Measurements from ENCODE around the gene IST1. TPM values are rescaled to one million over a fixed set of nuclear protein-coding genes. Genes with fewer than 3 reads are reported as not detected.

IST1 gene
- total and polyA plus RNA-seq, 3 experiments from 2014 or later = 144 to 177 (median 172) TPM

- H3K27me3 Mint-ChIP-seq = peaks cover 0 to 4% of the 10 kb centered on the region in 2 donors
These were observed 12.0 kb upstream of the IST1 start for GRCh38 chr16:71883168-71883848.

DNA sequence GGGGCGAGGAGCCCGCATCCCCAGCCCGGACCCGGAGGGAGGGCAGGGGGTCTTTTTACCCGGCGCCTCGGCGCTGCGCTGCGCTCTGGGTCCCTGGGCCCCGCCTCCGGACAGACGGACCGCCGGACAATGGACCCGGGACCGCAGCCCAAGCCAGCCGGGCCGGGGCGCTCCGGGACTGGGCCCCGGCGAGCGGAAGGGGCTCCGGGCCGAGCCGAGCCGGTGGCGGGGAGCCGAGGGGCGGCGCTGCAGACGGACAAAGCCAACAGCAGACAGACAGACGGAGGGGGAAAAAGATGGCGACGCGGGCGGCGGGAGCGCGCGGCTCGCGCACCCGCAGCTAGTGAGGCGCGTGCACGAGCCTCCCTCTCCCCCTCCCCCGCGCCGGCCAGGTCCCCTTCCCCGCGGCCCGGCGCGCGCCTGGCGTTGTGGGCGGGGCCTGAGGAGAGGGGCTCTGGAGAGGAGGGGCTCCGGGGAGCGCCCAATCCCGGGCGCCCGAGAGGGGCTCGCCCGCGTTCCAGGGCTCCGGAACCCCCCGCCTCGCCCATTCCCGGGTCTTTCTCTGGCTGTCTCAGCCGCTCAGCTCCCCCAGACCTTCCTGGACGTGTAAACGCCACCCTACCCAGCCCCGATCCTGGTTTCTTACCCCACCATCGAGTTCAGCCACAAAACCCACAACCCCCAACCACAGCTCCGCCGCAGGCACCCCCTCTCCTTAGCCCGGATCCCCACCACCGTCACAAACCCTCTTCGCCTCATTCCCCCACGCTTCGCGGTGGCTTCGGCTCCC is 11.3 kb upstream of the IST1 start, which contains the start of gene ZNF821:
Gene ZNF821 (minus strand): TSS at position 334 of the 790 bp plus-strand sequence. CDS start 4,236 bp downstream, outside the sequence.
- peak; percentile 74 to 81 (median 78) for DNase-seq
- peaks cover 49 to 57% (median 54%) of the 10 kb centered on the region in 3 donors for H3K4me1 Mint-ChIP-seq
- peaks cover 37% of the 10 kb centered on the region for H3K4me1 ChIP-seq (ENCODE audit: insufficient read depth, low read length)
- H3K27me3 Mint-ChIP-seq = peaks cover 0 to 4% of the 10 kb centered on the region in 2 donors
- H3K27ac Mint-ChIP-seq = peak within 1 kb of the TSS; percentile 94 to 98 (median 96)
- H3K9me3 Mint-ChIP-seq = peaks cover 0 to 2% (median 0%) of the 10 kb centered on the region in 5 donors
- peak within 1 kb of the TSS; percentile 68 for H3K27ac ChIP-seq (ENCODE audit: low read depth, low read length)
- CTCF ChIA-PET = interaction anchor here (1.0 to 5.1 kb wide), 10 partner anchors 8 to 97 kb away, joined by 3 to 123 read pairs (median 18); partner anchors contain the start of genes AP1G1 and IST1
- peak within 1 kb of the TSS; percentile 77 for H3K4me3 ChIP-seq (ENCODE audit: low read length)
- H3K4me3 Mint-ChIP-seq = peak within 1 kb of the TSS; percentile 92 to 99 (median 96)
- POLR2A ChIA-PET = interaction anchor here (0.7 to 6.4 kb wide), 6 partner anchors 11 to 76 kb away, joined by 4 to 73 read pairs (median 14); partner anchors contain the start of genes AP1G1 and IST1
- no peaks in the 10 kb centered on the region for H3K27me3 ChIP-seq (ENCODE audit: insufficient read depth, low read length, poor library complexity, severe bottlenecking)
- no peaks in the 10 kb centered on the region for H3K9me3 ChIP-seq (ENCODE audit: low read length)
- H3K36me3 Mint-ChIP-seq = peaks cover 0 to 21% (median 3%) of the 10 kb centered on the region in 3 donors
- peaks cover 5% of the 10 kb centered on the region for H3K36me3 ChIP-seq (ENCODE audit: insufficient read depth, low read length)

More at GRCh38 chr16:71883168-71883848, 12.0 kb upstream of the IST1 start:
- H3K4me3 Mint-ChIP-seq = peak overlapping the region; percentile 82 to 97 (median 92)
- H3K27ac Mint-ChIP-seq = peak overlapping the region; percentile 87 to 96 (median 92)
- peaks cover 51 to 60% (median 57%) of the 10 kb centered on the region in 3 donors for H3K4me1 Mint-ChIP-seq
- H3K27ac ChIP-seq (ENCODE audit: low read depth, low read length) = peak overlapping the region; percentile 68
- peaks cover 0 to 26% (median 6%) of the 10 kb centered on the region in 3 donors for H3K36me3 Mint-ChIP-seq
- ChIA-PET CTCF (interaction anchor here (0.5 to 5.1 kb wide), 17 partner anchors 11 to 228 kb away, joined by 3 to 123 read pairs (median 10); partner anchors contain the start of genes AP1G1, ATXN1L and IST1), POLR2A (interaction anchor here (1.6 to 6.4 kb wide), 5 partner anchors 12 to 75 kb away, joined by 4 to 73 read pairs (median 19); partner anchors contain the start of genes AP1G1, ATXN1L and IST1)
- H3K9me3 ChIP-seq (ENCODE audit: low read length) = no peaks in the 10 kb centered on the region
- peak overlapping the region; percentile 77 for H3K4me3 ChIP-seq (ENCODE audit: low read length)
- peak; percentile 48 to 77 (median 53) for DNase-seq
- H3K27me3 ChIP-seq (ENCODE audit: insufficient read depth, low read length, poor library complexity, severe bottlenecking) = no peaks in the 10 kb centered on the region
- H3K36me3 ChIP-seq (ENCODE audit: insufficient read depth, low read length) = peaks cover 6% of the 10 kb centered on the region
- peaks cover 0 to 2% (median 0%) of the 10 kb centered on the region in 5 donors for H3K9me3 Mint-ChIP-seq
- peaks cover 38% of the 10 kb centered on the region for H3K4me1 ChIP-seq (ENCODE audit: insufficient read depth, low read length)

- H3K9me3 ChIP-seq (ENCODE audit: low read length) = no peaks in the 10 kb centered on the region
- H3K36me3 ChIP-seq (ENCODE audit: insufficient read depth, low read length) = no peaks in the 10 kb centered on the region
- no peaks in the 10 kb centered on the region for H3K27me3 ChIP-seq (ENCODE audit: insufficient read depth, low read length, poor library complexity, severe bottlenecking)
- no peak overlapping the region for H3K4me3 ChIP-seq (ENCODE audit: low read length)
- peak overlapping the region in 5 of 8 donors; percentile 75 to 97 (median 83) for H3K27ac Mint-ChIP-seq
- H3K27me3 Mint-ChIP-seq = peaks cover 0 to 4% of the 10 kb centered on the region in 2 donors
- DNase-seq = no peak
- ChIA-PET POLR2A (interaction anchor here (2.2 to 6.4 kb wide), 2 partner anchors 10 to 77 kb away, joined by 13 to 73 read pairs; partner anchors contain the start of genes AP1G1 and IST1), CTCF (interaction anchor here (1.1 to 5.1 kb wide), 2 partner anchors 11 to 75 kb away, joined by 4 to 123 read pairs; partner anchors contain the start of gene IST1)
- peak overlapping the region; percentile 86 to 99 (median 96) for H3K4me3 Mint-ChIP-seq
- H3K4me1 ChIP-seq (ENCODE audit: insufficient read depth, low read length) = peaks cover 25% of the 10 kb centered on the region
- peaks cover 0 to 2% (median 0%) of the 10 kb centered on the region in 5 donors for H3K9me3 Mint-ChIP-seq
- no peak overlapping the region for H3K27ac ChIP-seq (ENCODE audit: low read depth, low read length)
- H3K36me3 Mint-ChIP-seq = peaks cover 0 to 9% (median 0%) of the 10 kb centered on the region in 3 donors
- peaks cover 37 to 45% (median 42%) of the 10 kb centered on the region in 3 donors for H3K4me1 Mint-ChIP-seq
These were observed 10.1 kb upstream of the IST1 start for GRCh38 chr16:71885261-71885650.

- H3K36me3 Mint-ChIP-seq = peaks cover 0 to 3% (median 0%) of the 10 kb centered on the region in 3 donors
- ChIA-PET CTCF (no interaction called here), POLR2A (interaction anchor here (0.9 kb wide), 1 partner anchor 9 kb away, joined by 3 read pairs; no protein-coding TSS in a partner anchor)
- Histone ChIP-seq H3K27me3 (ENCODE audit: insufficient read depth, low read length, poor library complexity, severe bottlenecking) (no peaks in the 10 kb centered on the region), H3K27ac (ENCODE audit: low read depth, low read length) (no peak overlapping the region), H3K9me3 (ENCODE audit: low read length) (no peaks in the 10 kb centered on the region), H3K36me3 (ENCODE audit: insufficient read depth, low read length) (no peaks in the 10 kb centered on the region), H3K4me3 (ENCODE audit: low read length) (no peak overlapping the region), H3K4me1 (ENCODE audit: insufficient read depth, low read length) (peaks cover 5% of the 10 kb centered on the region)
- no peak overlapping the region for H3K27ac Mint-ChIP-seq
- DNase-seq = no peak
- no peak overlapping the region for H3K4me3 Mint-ChIP-seq
- H3K9me3 Mint-ChIP-seq = peaks cover 0 to 2% (median 0%) of the 10 kb centered on the region in 5 donors
- H3K4me1 Mint-ChIP-seq = peaks cover 14 to 18% (median 17%) of the 10 kb centered on the region in 3 donors
- peaks cover 0 to 2% of the 10 kb centered on the region in 2 donors for H3K27me3 Mint-ChIP-seq
These were observed 6.2 kb upstream of the IST1 start for GRCh38 chr16:71889147-71889546.

GRCh38 chr16:71893888-71894228 is 1.5 kb upstream of the IST1 start:
- Histone ChIP-seq H3K4me3 (ENCODE audit: low read length) (peak overlapping the region; percentile 96), H3K27me3 (ENCODE audit: insufficient read depth, low read length, poor library complexity, severe bottlenecking) (no peaks in the 10 kb centered on the region), H3K36me3 (ENCODE audit: insufficient read depth, low read length) (no peaks in the 10 kb centered on the region), H3K4me1 (ENCODE audit: insufficient read depth, low read length) (peaks cover 30% of the 10 kb centered on the region), H3K27ac (ENCODE audit: low read depth, low read length) (peak overlapping the region; percentile 89), H3K9me3 (ENCODE audit: low read length) (no peaks in the 10 kb centered on the region)
- POLR2A ChIA-PET = interaction anchor here (0.6 to 3.6 kb wide), 9 partner anchors 8 to 432 kb away, joined by 3 to 73 read pairs (median 3); partner anchors contain the start of genes AP1G1, ZNF23 and ZNF821
- peak overlapping the region; percentile 91 to 99 (median 98) for H3K4me3 Mint-ChIP-seq
- peaks cover 20 to 25% (median 22%) of the 10 kb centered on the region in 3 donors for H3K4me1 Mint-ChIP-seq
- no peak for DNase-seq
- peaks cover 0 to 3% of the 10 kb centered on the region in 2 donors for H3K27me3 Mint-ChIP-seq
- peaks cover 0 to 1% (median 0%) of the 10 kb centered on the region in 5 donors for H3K9me3 Mint-ChIP-seq
- peak overlapping the region; percentile 95 to 99 (median 97) for H3K27ac Mint-ChIP-seq
- peaks cover 0 to 17% (median 0%) of the 10 kb centered on the region in 3 donors for H3K36me3 Mint-ChIP-seq
- CTCF ChIA-PET = interaction anchor here (1.3 to 12.1 kb wide), 5 partner anchors 11 to 85 kb away, joined by 3 to 123 read pairs (median 3); partner anchors contain the start of genes AP1G1 and ZNF821

- peak overlapping the region; percentile 95 to 99 (median 97) for H3K27ac Mint-ChIP-seq
- Histone ChIP-seq H3K27me3 (ENCODE audit: insufficient read depth, low read length, poor library complexity, severe bottlenecking) (no peaks in the 10 kb centered on the region), H3K27ac (ENCODE audit: low read depth, low read length) (peak overlapping the region; percentile 89), H3K4me3 (ENCODE audit: low read length) (peak overlapping the region; percentile 96), H3K4me1 (ENCODE audit: insufficient read depth, low read length) (peaks cover 35% of the 10 kb centered on the region), H3K36me3 (ENCODE audit: insufficient read depth, low read length) (no peaks in the 10 kb centered on the region), H3K9me3 (ENCODE audit: low read length) (no peaks in the 10 kb centered on the region)
- POLR2A ChIA-PET = interaction anchor here (0.5 to 3.6 kb wide), 10 partner anchors 8 to 432 kb away, joined by 3 to 73 read pairs (median 3); partner anchors contain the start of genes AP1G1, ZNF23 and ZNF821
- peak; percentile 23 to 59 (median 38) for DNase-seq
- peaks cover 25 to 30% (median 27%) of the 10 kb centered on the region in 3 donors for H3K4me1 Mint-ChIP-seq
- H3K27me3 Mint-ChIP-seq = peaks cover 0 to 3% of the 10 kb centered on the region in 2 donors
- H3K36me3 Mint-ChIP-seq = peaks cover 0 to 21% (median 0%) of the 10 kb centered on the region in 3 donors
- H3K4me3 Mint-ChIP-seq = peak overlapping the region; percentile 91 to 99 (median 98)
- H3K9me3 Mint-ChIP-seq = peaks cover 0 to 1% (median 0%) of the 10 kb centered on the region in 5 donors
- CTCF ChIA-PET = interaction anchor here (1.3 to 12.1 kb wide), 5 partner anchors 12 to 85 kb away, joined by 3 to 123 read pairs (median 3); partner anchors contain the start of genes AP1G1 and ZNF821
These were observed 956 bp upstream of the IST1 start for GRCh38 chr16:71894229-71894920.

All from CD8-positive, alpha-beta memory T cell (primary cell).